ENCODE measurements around the gene ZFC3H1.

- no peak for TF ChIP-seq CTCF (conservative IDR thresholded peaks at IDR 0.05)
- no peak for TF ChIP-seq EZH2 (IDR thresholded peaks at IDR 0.05; ENCODE audit: low read depth)
Observed at GRCh38 chr12:71626768-71627167, 36.9 kb downstream of the ZFC3H1 start.
